IMR-90 (cell line): ENCODE results near the gene TUBGCP2. TPM values are rescaled to one million over a fixed set of nuclear protein-coding genes. Genes with fewer than 3 reads are reported as not detected.
"Not testable (repeated sequence)": the region's sequence is repeated elsewhere in the genome, so short reads cannot be mapped to it uniquely, and the experiment has no call there.

Experiments used
- ATAC-seq: fragments of 200-7000 bp; cut with Tn5 transposase; 2 replicates; pipeline ENCODE4 v1.9.1; 2020; ENCODE audit warnings: low read depth, mild to moderate bottlenecking, moderate library complexity
- BruUV-seq: library from RNA; stranded (reverse); fragments of 400-500 nt; replicated peaks from 2 replicates; lab custom pipeline; 2021; lab: Mats Ljungman, UMichigan
- CTCF ChIA-PET: fragments of 300-600 bp; formaldehyde crosslinking; extraction: SDS; loops from one replicate; lab custom pipeline; 2021; ENCODE audit warnings: antibody characterized with exemption; lab: Yijun Ruan, JAX
- POLR2A ChIA-PET: fragments of 300-600 bp; sonication (Branson Sonifier 250); formaldehyde crosslinking; loops from one replicate; lab custom pipeline; 2022; ENCODE audit warnings: antibody characterized with exemption; ENCODE audit not compliant: unreplicated experiment; lab: Charles Lee
- DNase-seq: peaks from one replicate; pipeline ENCODE4 v3.0.0; 2013
- H2AFZ ChIP-seq: replicated peaks from 2 replicates; pipeline ENCODE3; 2013; ENCODE audit warnings: low read length, mild to moderate bottlenecking; ENCODE audit not compliant: poor library complexity
- H2AK5ac ChIP-seq: 2 replicates; pipeline ENCODE4 v1.6.1; 2013; ENCODE audit warnings: low read depth, low read length, inconsistent platforms
- H2AK9ac ChIP-seq: replicated peaks from 2 replicates; pipeline ENCODE3; 2013; ENCODE audit warnings: mild to moderate bottlenecking, low read depth, low read length, moderate library complexity; ENCODE audit not compliant: poor library complexity
- H2BK120ac ChIP-seq: 2 replicates; pipeline ENCODE4 v1.6.1; 2013; ENCODE audit warnings: low read depth, low read length, inconsistent platforms
- H2BK15ac ChIP-seq: 3 replicates; pipeline ENCODE4 v1.6.1; 2013; ENCODE audit warnings: low read depth, low read length, inconsistent platforms
- H2BK20ac ChIP-seq: 2 replicates; pipeline ENCODE4 v1.6.1; 2013; ENCODE audit warnings: low read depth, mild to moderate bottlenecking, inconsistent platforms, low read length, moderate library complexity
- H2BK5ac ChIP-seq: 2 replicates; pipeline ENCODE4 v1.6.1; 2013; ENCODE audit warnings: mild to moderate bottlenecking, low read depth, low read length, inconsistent platforms; ENCODE audit not compliant: poor library complexity, severe bottlenecking
- H3K14ac ChIP-seq: replicated peaks from 2 replicates; pipeline ENCODE4 v1.6.1; 2013; ENCODE audit warnings: low read depth, low read length, inconsistent platforms
- H3K18ac ChIP-seq: 2 replicates; pipeline ENCODE4 v1.6.1; 2013; ENCODE audit warnings: low read depth, low read length, control low read depth
- H3K23ac ChIP-seq: 2 replicates; pipeline ENCODE4 v1.6.1; 2013; ENCODE audit warnings: low read depth, low read length, inconsistent platforms
- H3K27ac ChIP-seq: 2 replicates; pipeline ENCODE4 v1.5.1; 2013; ENCODE audit warnings: mild to moderate bottlenecking, control low read depth, low read length; ENCODE audit not compliant: insufficient read depth
- H3K27me3 ChIP-seq: 2 replicates; pipeline ENCODE4 v1.6.1; 2013; ENCODE audit warnings: low read length; ENCODE audit not compliant: control insufficient read depth, insufficient read depth
- H3K36me3 ChIP-seq: 2 replicates; pipeline ENCODE4 v1.6.1; 2013; ENCODE audit warnings: low read length, mixed read lengths; ENCODE audit not compliant: control insufficient read depth, insufficient read depth
- H3K4ac ChIP-seq: 2 replicates; pipeline ENCODE4 v1.6.1; 2013; ENCODE audit warnings: low read depth, low read length, inconsistent platforms
- H3K4me1 ChIP-seq: 2 replicates; pipeline ENCODE4 v1.6.1; 2013; ENCODE audit warnings: low read length, mixed read lengths; ENCODE audit not compliant: control insufficient read depth, insufficient read depth
- H3K4me2 ChIP-seq: 2 replicates; pipeline ENCODE4 v1.6.1; 2013; ENCODE audit warnings: low read depth, mild to moderate bottlenecking, control low read depth, low read length, moderate library complexity
- H3K4me3 ChIP-seq: 2 replicates; pipeline ENCODE4 v1.5.1; 2013; ENCODE audit warnings: low read depth, mild to moderate bottlenecking, control low read depth, low read length, moderate library complexity; ENCODE audit not compliant: insufficient read depth
- H3K56ac ChIP-seq: 2 replicates; pipeline ENCODE4 v1.6.1; 2013; ENCODE audit warnings: low read length, inconsistent platforms; ENCODE audit not compliant: insufficient read depth; ENCODE audit errors: extremely low read depth
- H3K79me1 ChIP-seq, 2 experiments: 2 replicates each; pipeline ENCODE4 v1.6.1; 2013; ENCODE audit warnings: low read length in 2 of 2, inconsistent platforms in 1 of 2, low read depth in 1 of 2
- H3K9ac ChIP-seq: 2 replicates; pipeline ENCODE4 v1.6.1; 2013; ENCODE audit warnings: low read depth, low read length, control low read depth
- H3K9me1 ChIP-seq: 2 replicates; pipeline ENCODE4 v1.6.1; 2013; ENCODE audit warnings: low read length, inconsistent platforms; ENCODE audit not compliant: insufficient read depth
- H3K9me3 ChIP-seq: 2 replicates; pipeline ENCODE4 v1.6.1; 2013; ENCODE audit warnings: low read length; ENCODE audit not compliant: control insufficient read depth, insufficient read depth
- H4K20me1 ChIP-seq: 2 replicates; pipeline ENCODE4 v1.6.1; 2013; ENCODE audit warnings: low read length, inconsistent platforms; ENCODE audit not compliant: insufficient read depth
- H4K5ac ChIP-seq: 2 replicates; pipeline ENCODE4 v1.6.1; 2013; ENCODE audit warnings: mild to moderate bottlenecking, low read depth, low read length, control low read depth
- H4K8ac ChIP-seq, 2 experiments: 2 replicates each; pipeline ENCODE4 v1.6.1; 2013; ENCODE audit warnings: low read depth in 2 of 2, low read length in 2 of 2, control low read depth in 1 of 2, inconsistent platforms in 1 of 2
- H4K91ac ChIP-seq: 2 replicates; pipeline ENCODE4 v1.6.1; 2013; ENCODE audit warnings: low read depth, low read length, inconsistent platforms; ENCODE audit not compliant: insufficient read depth
- WGBS, 2 experiments: methylation state at CpG; one replicate each; pipeline versions ENCODE4 v1.1.5 to v1.1.7; 2013; ENCODE audit warnings: missing lambda C conversion rate in 2 of 2; ENCODE audit not compliant: insufficient read length in 1 of 2; ENCODE audit errors: extremely low coverage in 2 of 2; 5-methylcytosine and 5-hydroxymethylcytosine counted together
- dilution Hi-C: fragments of 300-500 bp; cut with HindIII; formaldehyde crosslinking; loops from one replicate; pipeline ENCODE4 v1.14.3; 2018; ENCODE audit warnings: low sequenced_read_pairs; ENCODE audit not compliant: unreplicated experiment
- in situ Hi-C: fragments of 300-500 bp; cut with MboI; formaldehyde crosslinking; loops from 3 replicates; pipeline ENCODE4 v1.14.3; 2019; ENCODE audit warnings: low sequenced_read_pairs, inconsistent platforms, mixed read lengths
- intact Hi-C: fragments of 100-400 bp; cut with micrococcal nuclease; formaldehyde crosslinking; loops from 2 replicates; pipeline ENCODE4 v1.10.0; 2022
- polyA plus RNA-seq, 3 experiments: library from polyadenylated mRNA; depleted of rRNA; stranded (reverse); fragments of >200 nt; gene quantifications; 2 replicates each; pipeline ENCODE4 v1.2.3, GENCODE V29; 2012; ENCODE audit warnings: low replicate concordance in 1 of 3
- total RNA-seq: library from RNA; depleted of rRNA; stranded (reverse); fragments of >200 nt; gene quantifications from 2 replicates; pipeline ENCODE4 v1.2.3, GENCODE V29; 2012

The TUBGCP2 gene
- total and polyA plus RNA-seq, 2 of the 4 experiments (the other 2 are of a cell fraction): 48.1 to 72.6 TPM

GRCh38 chr10:133234796-133235195 lies 73.9 kb downstream of the TUBGCP2 start:
- POLR2A ChIA-PET, H3K4ac ChIP-seq, H2AK5ac ChIP-seq, dilution Hi-C loops, H3K9me1 ChIP-seq, H3K14ac ChIP-seq, H3K27ac ChIP-seq, H3K23ac ChIP-seq, H2BK5ac ChIP-seq, H2BK15ac ChIP-seq, H2BK120ac ChIP-seq, H3K36me3 ChIP-seq, H3K4me1 ChIP-seq, H3K56ac ChIP-seq, H4K5ac ChIP-seq, H4K8ac ChIP-seq, H3K18ac ChIP-seq, H2AK9ac ChIP-seq, in situ Hi-C loops, ATAC-seq, BruUV-seq, intact Hi-C loops, H3K4me3 ChIP-seq, CTCF ChIA-PET, H4K20me1 ChIP-seq, H2AFZ ChIP-seq, H2BK20ac ChIP-seq, H3K9me3 ChIP-seq, H3K79me1 ChIP-seq, DNase-seq, H3K9ac ChIP-seq, H4K91ac ChIP-seq, H3K4me2 ChIP-seq: not testable (repeated sequence)
- H3K27me3 ChIP-seq: peaks cover 80% of the 10 kb centered on the region
- no CpG with 5 or more reads among the region's 10 CpGs for WGBS, 2 experiments
